ENCODE measurements around the gene CDC42BPG. TPM values are rescaled to one million over a fixed set of nuclear protein-coding genes. Genes with fewer than 3 reads are reported as not detected.
A peak's percentile ranks its signal among the peaks of the same experiment; 100 is the strongest.

CDC42BPG gene
- total and polyA plus RNA-seq, 9 of the 15 experiments (the other 6 are each of a cell fraction or from before 2014, with no cell fraction given), result 0.04 to 8.8 (median 2.1) TPM

DNA sequence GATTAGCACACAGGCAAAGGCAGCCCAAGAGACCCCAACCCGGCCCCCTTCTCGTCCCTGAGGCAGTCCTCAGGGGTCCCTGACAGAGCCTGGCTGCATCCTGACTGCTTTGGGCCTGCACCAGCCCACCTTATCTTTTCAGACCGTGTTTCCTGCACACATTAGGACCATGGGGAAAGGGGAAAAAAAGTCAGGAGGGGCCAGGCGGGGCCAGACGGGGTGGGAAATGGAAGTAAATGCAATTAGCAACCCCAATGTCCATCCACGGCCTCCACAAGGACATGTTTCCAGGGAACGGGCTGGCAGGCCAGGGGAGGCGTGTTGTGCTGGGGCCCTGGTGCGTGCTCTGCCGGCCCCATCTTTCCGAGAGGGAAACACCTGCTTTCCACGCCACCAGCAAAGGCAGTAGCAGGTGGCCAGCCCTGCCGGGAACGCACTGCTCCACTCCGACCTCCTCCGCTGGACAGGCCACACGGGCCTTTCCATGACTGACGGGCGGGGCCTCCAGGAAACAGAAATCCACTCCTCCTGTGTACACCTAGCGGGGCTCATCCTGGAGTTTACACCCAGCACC lies 26.5 kb upstream of the CDC42BPG start:
- TF ChIP-seq THRAP3 (IDR thresholded peaks at IDR 0.05; ENCODE audit: borderline replicate concordance), result no peak
- TF ChIP-seq TOE1 (IDR thresholded peaks at IDR 0.05; ENCODE audit: borderline replicate concordance), result no peak
- no peak for TF ChIP-seq TOE1 (CRISPR knock-in tag; IDR thresholded peaks at IDR 0.05; ENCODE audit: borderline replicate concordance, low read depth)
- 0 out of 2 replicates have a peak, but pooled peaks have one; percentile 1 for TF ChIP-seq MAFG (tag; conservative IDR thresholded peaks at IDR 0.05)
- peak; percentile 73; the same call in 1 of the 2 replicates for TF ChIP-seq ZKSCAN1 (IDR thresholded peaks at IDR 0.05; ENCODE audit: low read depth, low read length)
- TF ChIP-seq, protein P1, sequence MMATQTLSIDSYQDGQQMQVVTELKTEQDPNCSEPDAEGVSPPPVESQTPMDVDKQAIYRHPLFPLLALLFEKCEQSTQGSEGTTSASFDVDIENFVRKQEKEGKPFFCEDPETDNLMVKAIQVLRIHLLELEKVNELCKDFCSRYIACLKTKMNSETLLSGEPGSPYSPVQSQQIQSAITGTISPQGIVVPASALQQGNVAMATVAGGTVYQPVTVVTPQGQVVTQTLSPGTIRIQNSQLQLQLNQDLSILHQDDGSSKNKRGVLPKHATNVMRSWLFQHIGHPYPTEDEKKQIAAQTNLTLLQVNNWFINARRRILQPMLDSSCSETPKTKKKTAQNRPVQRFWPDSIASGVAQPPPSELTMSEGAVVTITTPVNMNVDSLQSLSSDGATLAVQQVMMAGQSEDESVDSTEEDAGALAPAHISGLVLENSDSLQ (IDR thresholded peaks at IDR 0.05), result peak; percentile 22
- no peak for TF ChIP-seq SMAD3 (CRISPR knock-in tag; conservative IDR thresholded peaks at IDR 0.05)
- 0 out of 2 replicates have a peak, but pooled peaks have one; percentile 86 for TF ChIP-seq ZBTB7A (IDR thresholded peaks at IDR 0.05; ENCODE audit: borderline replicate concordance, control insufficient read depth, low read depth, low read length)
- TF ChIP-seq, protein P2, sequence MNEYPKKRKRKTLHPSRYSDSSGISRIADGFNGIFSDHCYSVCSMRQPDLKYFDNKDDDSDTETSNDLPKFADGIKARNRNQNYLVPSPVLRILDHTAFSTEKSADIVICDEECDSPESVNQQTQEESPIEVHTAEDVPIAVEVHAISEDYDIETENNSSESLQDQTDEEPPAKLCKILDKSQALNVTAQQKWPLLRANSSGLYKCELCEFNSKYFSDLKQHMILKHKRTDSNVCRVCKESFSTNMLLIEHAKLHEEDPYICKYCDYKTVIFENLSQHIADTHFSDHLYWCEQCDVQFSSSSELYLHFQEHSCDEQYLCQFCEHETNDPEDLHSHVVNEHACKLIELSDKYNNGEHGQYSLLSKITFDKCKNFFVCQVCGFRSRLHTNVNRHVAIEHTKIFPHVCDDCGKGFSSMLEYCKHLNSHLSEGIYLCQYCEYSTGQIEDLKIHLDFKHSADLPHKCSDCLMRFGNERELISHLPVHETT (CRISPR knock-in tag; conservative IDR thresholded peaks at IDR 0.05 in 1 of 2, IDR thresholded peaks at IDR 0.05 in 1 of 2), result peak in 1 of 2 experiments; percentile 4; a peak in 1 of 4 replicates
- no peak for TF ChIP-seq ZZZ3 (IDR thresholded peaks at IDR 0.05)
- TF ChIP-seq SMARCC2 (IDR thresholded peaks at IDR 0.05; ENCODE audit: low read depth), result 0 out of 2 replicates have a peak, but pooled peaks have one; percentile 44
- TF ChIP-seq SMARCE1 (IDR thresholded peaks at IDR 0.05), result 0 out of 2 replicates have a peak, but pooled peaks have one; percentile 14
- Histone ChIP-seq H3K9ac (ENCODE audit: insufficient read depth in 1 of 2, low read depth in 2 of 2, low read length in 2 of 2) (peak overlapping the region; percentile 22 to 85), H3K4me2 (ENCODE audit: insufficient read depth, low read length) (peak overlapping the region; percentile 62), H3K79me2 (ENCODE audit: control insufficient read depth, insufficient read depth, low read length) (peaks cover 76% of the 10 kb centered on the region), H3K4me3 (peak overlapping the region; percentile 9; the same call in 1 of the 2 replicates), H3K36me3 (ENCODE audit: control insufficient read depth, insufficient read depth, low read length) (peaks cover 67% of the 10 kb centered on the region; the same call in 2 of the 3 replicates), H3K27me3 (ENCODE audit: control insufficient read depth in 2 of 2, insufficient read depth in 2 of 2, low read length in 2 of 2) (no peaks in the 10 kb centered on the region; a peak in 1 of 5 replicates), H3K4me1 (replicated peaks in 1 of 2; ENCODE audit: control insufficient read depth in 2 of 2, insufficient read depth in 2 of 2, low read length in 2 of 2) (peaks cover 35 to 57% of the 10 kb centered on the region in 2 experiments), H3K9me3 (replicated peaks; ENCODE audit: control insufficient read depth, insufficient read depth, low read depth, low read length) (no peaks in the 10 kb centered on the region), H2AFZ (ENCODE audit: low read depth, low read length) (no peak overlapping the region), H3K9me1 (ENCODE audit: control insufficient read depth, insufficient read depth, low read length) (no peaks in the 10 kb centered on the region), H3K27ac (ENCODE audit: extremely low read depth, low read depth, low read length) (peak overlapping the region; percentile 66), H4K20me1 (replicated peaks; ENCODE audit: control insufficient read depth, insufficient read depth, low read length) (peaks cover 10% of the 10 kb centered on the region; the same call in 1 of the 2 replicates)
- 38% methylated on average over 20 of the region's 20 CpGs for WGBS (ENCODE audit: insufficient coverage, low coverage, missing lambda C conversion rate)
- ChIA-PET CTCF (ENCODE audit: low intra/inter-chr PET ratio) (no interaction called here), POLR2A (interaction anchor here (0.8 to 2.1 kb wide), 5 partner anchors 9 to 25 kb away, joined by 5 to 8 read pairs (median 6); no protein-coding TSS in a partner anchor)
- peak; percentile 40 for ATAC-seq
- DNase-seq (ENCODE audit: extremely low read depth in 1 of 4, low spot score in 3 of 4), result peak in 1 of 4 experiments; percentile 37
- in situ Hi-C loops (cut with MboI), result no loop called here
- BruUV-seq (replicated peaks), result no TSS peak
- no peak for FAIRE-seq
- intact Hi-C loops (cut with micrococcal nuclease), result loop anchor here (2.0 kb wide), 1 partner anchor 18 kb away; no protein-coding TSS in a partner anchor

All from K562 (cell line).